22Rv1 (cell line): ENCODE results near the gene SERAC1.

ENCODE experiments used
- CTCF ChIP-seq: fragments of 450-650 bp; IDR thresholded peaks from 2 replicates; pipeline ENCODE4 v1.5.1; 2017; ENCODE audit warnings: mild to moderate bottlenecking
- ZFX ChIP-seq: fragments of 450-650 bp; IDR thresholded peaks from 2 replicates; pipeline ENCODE4 v1.6.1; 2017; ENCODE audit warnings: antibody characterized with exemption, borderline replicate concordance

- TF ChIP-seq CTCF, result no peak
- TF ChIP-seq ZFX, result no peak
Measured at GRCh38 chr6:158158748-158159147, 9.3 kb downstream of the SERAC1 start.
